Fibroblast of lung (primary cell): ENCODE data around the gene GCA.

Experiments used
- CTCF ChIP-seq, 2 donors: IDR thresholded peaks in 1 of 2; conservative IDR thresholded peaks in 1 of 2; 1 replicate in 1 of 2; 2 replicates in 1 of 2; pipeline ENCODE4 v1.5.1; 2011 to 2012; ENCODE audit warnings: low read length in 2 of 2, control low read depth in 1 of 2, inconsistent platforms in 1 of 2, low read depth in 1 of 2, mild to moderate bottlenecking in 1 of 2
- EZH2 ChIP-seq: IDR thresholded peaks from 2 replicates; pipeline ENCODE4 v1.5.1; 2012; ENCODE audit warnings: low read length, control low read depth, mild to moderate bottlenecking; ENCODE audit errors: missing control alignments

- TF ChIP-seq CTCF (conservative IDR thresholded peaks at IDR 0.05 in 1 of 2, IDR thresholded peaks at IDR 0.05 in 1 of 2; ENCODE audit: low read depth in 1 of 2, low read length in 2 of 2) (no peak), EZH2 (no peak)
Measured at GRCh38 chr2:162340822-162341221, 3.1 kb upstream of the GCA start.
